Tibial nerve (tissue), 4 donors: ENCODE measurements around the gene MSI2. TPM values are rescaled to one million over a fixed set of nuclear protein-coding genes. Genes with fewer than 3 reads are reported as not detected.

Source experiments
- DNase-seq, 2 donors: peaks; one replicate each; pipeline ENCODE4 v3.0.0-alpha.2; 2019; ENCODE audit warnings: low spot score in 2 of 2
- H3K27ac ChIP-seq, 4 donors: fragments of 200-600 bp; sonication (generic) in 3 of 4; one replicate each; pipeline ENCODE4 v1.5.1; 2017 to 2019; ENCODE audit warnings: mild to moderate bottlenecking in 1 of 4
- H3K27me3 ChIP-seq, 2 donors: fragments of 200-600 bp; sonication (generic) in 1 of 2; one replicate each; pipeline versions ENCODE4 v1.5.1 to v1.6.0; 2017 to 2019
- H3K36me3 ChIP-seq, 3 donors: fragments of 200-600 bp; sonication (generic); one replicate each; pipeline ENCODE4 v1.5.1; 2018 to 2019
- H3K4me1 ChIP-seq, 4 donors: fragments of 200-600 bp; sonication (generic) in 3 of 4; one replicate each; pipeline ENCODE4 v1.5.1; 2017 to 2019
- H3K4me3 ChIP-seq, 4 donors: fragments of 200-600 bp; sonication (generic) in 3 of 4; one replicate each; pipeline ENCODE4 v1.5.1; 2017 to 2019; ENCODE audit warnings: mild to moderate bottlenecking in 1 of 4, moderate library complexity in 1 of 4
- H3K9me3 ChIP-seq, 4 donors: fragments of 200-600 bp; sonication (generic) in 3 of 4; one replicate each; pipeline ENCODE4 v1.5.1; 2017 to 2019
- EP300 ChIP-seq, 2 donors: sonication (generic); formaldehyde crosslinking; IDR thresholded peaks; one replicate each; pipeline ENCODE4 v1.6.1; 2017; ENCODE audit warnings: antibody characterized with exemption in 2 of 2, mild to moderate bottlenecking in 1 of 2
- POLR2A ChIP-seq, 2 donors: fragments of 450-650 bp; IDR thresholded peaks; one replicate each; pipeline ENCODE4 v1.6.1; 2017; ENCODE audit warnings: antibody characterized with exemption in 2 of 2, mild to moderate bottlenecking in 2 of 2, moderate library complexity in 2 of 2
- WGBS, 2 donors: methylation state at CpG; one replicate each; pipeline ENCODE4 v1.1.5; 2018; 5-methylcytosine and 5-hydroxymethylcytosine counted together
- total RNA-seq, 4 donors: library from RNA; depleted of rRNA; stranded (reverse); fragments of >200 nt; gene quantifications; one replicate each; pipeline ENCODE4 v1.1.0, GENCODE V29; 2016
- TF ChIP-seq, protein P1 (sequence below), 5 experiments: fragments of 200-600 bp in 3 of 5; fragments of 450-650 bp in 2 of 5; sonication (generic) in 3 of 5; IDR thresholded peaks; one replicate each; pipeline ENCODE4 v1.5.1; 2016 to 2019; ENCODE audit warnings: antibody characterized with exemption in 5 of 5, mild to moderate bottlenecking in 3 of 5, moderate library complexity in 2 of 5

Gene MSI2
- total RNA-seq, 4 donors from 2014 or later, result 11.5 to 18.3 (median 14.2) TPM

DNA sequence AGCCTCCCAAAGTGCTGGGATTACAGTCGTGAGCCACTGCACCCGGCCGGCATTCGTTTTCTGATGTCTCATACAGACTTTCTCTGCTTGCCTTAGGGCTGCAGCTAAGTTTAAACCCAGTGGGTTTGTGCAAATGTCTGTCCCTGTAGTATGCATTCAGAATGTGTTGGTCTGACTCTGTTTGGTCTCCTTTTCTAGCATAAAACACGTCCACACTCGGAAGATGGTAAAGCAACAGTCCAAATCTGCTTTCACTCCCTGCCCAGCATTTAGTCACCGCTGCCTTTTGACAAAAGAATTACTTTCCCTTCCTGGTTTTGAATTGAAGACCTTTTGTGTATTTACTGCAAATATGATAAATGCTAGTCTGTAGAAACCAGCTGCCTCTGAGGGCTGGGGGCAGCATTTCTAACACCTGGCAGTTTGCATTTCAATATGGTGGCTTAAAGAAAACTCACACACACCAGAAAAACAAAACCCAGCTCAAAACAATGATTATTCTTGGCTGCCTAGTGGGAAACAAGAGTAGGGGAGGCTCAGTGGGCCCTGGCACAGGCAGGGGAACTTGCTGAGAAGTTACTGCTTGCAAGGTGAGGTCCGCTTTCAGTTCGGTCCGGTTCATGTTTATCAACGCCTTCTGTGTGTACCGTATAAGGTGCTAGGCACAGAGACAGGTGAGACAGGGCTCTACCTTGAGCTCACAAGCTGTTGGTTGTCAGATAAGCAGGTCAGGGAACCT is 56.9 kb downstream of the MSI2 start:
- DNase-seq, result no peak
- Histone ChIP-seq H3K27me3 (no peaks in the 10 kb centered on the region), H3K4me3 (no peak overlapping the region), H3K4me1 (no peaks in the 10 kb centered on the region), H3K27ac (no peak overlapping the region), H3K9me3 (no peaks in the 10 kb centered on the region), H3K36me3 (no peaks in the 10 kb centered on the region)
- 80 to 86% methylated on average over 12 of the region's 12 CpGs for WGBS, 2 donors
- TF ChIP-seq, protein P1, sequence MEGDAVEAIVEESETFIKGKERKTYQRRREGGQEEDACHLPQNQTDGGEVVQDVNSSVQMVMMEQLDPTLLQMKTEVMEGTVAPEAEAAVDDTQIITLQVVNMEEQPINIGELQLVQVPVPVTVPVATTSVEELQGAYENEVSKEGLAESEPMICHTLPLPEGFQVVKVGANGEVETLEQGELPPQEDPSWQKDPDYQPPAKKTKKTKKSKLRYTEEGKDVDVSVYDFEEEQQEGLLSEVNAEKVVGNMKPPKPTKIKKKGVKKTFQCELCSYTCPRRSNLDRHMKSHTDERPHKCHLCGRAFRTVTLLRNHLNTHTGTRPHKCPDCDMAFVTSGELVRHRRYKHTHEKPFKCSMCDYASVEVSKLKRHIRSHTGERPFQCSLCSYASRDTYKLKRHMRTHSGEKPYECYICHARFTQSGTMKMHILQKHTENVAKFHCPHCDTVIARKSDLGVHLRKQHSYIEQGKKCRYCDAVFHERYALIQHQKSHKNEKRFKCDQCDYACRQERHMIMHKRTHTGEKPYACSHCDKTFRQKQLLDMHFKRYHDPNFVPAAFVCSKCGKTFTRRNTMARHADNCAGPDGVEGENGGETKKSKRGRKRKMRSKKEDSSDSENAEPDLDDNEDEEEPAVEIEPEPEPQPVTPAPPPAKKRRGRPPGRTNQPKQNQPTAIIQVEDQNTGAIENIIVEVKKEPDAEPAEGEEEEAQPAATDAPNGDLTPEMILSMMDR (IDR thresholded peaks at IDR 0.05), result no peak
- TF ChIP-seq EP300 (IDR thresholded peaks at IDR 0.05) (no peak), POLR2A (IDR thresholded peaks at IDR 0.05) (no peak)

DNA sequence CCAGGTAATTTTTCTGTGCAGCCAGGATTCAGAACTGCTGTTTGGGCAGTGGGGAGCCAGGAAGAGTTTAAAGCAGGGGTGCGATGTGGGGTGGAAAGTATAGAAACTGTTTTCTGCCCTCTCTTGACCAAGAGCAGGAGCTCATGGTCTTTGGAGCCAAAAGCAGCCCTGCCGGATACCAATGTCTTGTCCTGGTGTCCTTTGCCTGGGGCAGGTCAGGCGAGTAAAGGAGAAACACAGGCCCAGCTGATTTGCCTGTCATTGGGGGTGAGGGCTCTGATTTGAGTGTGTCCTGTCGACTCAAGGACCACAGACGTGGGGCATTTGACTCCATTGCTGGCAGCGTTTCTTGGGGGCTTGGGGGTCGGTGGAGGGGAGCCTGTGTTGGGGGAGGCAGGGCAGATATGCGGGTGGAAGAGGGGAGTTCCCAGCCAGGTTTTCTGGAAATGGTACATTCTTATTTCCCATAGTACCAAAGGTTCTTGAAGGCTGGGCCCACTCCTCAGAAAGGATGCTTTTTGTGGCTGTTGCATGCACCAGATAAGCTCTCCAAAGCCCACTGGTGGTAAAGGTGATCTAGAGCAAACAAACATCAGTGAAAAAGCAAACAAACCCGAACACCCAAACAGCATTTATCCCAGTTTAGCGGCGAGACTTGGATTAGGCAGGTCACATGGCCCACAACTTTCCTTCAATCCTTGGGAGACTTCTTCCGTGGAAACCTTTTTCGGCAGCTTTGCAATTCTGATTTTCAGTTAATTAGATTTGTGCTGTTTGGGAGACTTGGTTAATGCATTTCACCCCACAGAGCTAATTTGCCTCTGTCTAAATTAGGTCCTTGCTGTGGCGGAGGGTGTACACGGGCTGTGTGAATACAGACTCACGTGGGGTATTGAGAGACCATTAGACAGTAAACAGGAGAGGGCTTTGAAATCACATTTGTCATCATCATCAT is 59.0 kb downstream of the MSI2 start:
- Histone ChIP-seq H3K27me3 (no peaks in the 10 kb centered on the region), H3K4me3 (no peak overlapping the region), H3K27ac (no peak overlapping the region), H3K36me3 (no peaks in the 10 kb centered on the region), H3K4me1 (no peaks in the 10 kb centered on the region), H3K9me3 (no peaks in the 10 kb centered on the region)
- 91 to 93% methylated on average over 16 of the region's 16 CpGs for WGBS, 2 donors
- DNase-seq, result no peak
- TF ChIP-seq, protein P1 (IDR thresholded peaks at IDR 0.05), result no peak
- TF ChIP-seq EP300 (IDR thresholded peaks at IDR 0.05), result no peak

DNA sequence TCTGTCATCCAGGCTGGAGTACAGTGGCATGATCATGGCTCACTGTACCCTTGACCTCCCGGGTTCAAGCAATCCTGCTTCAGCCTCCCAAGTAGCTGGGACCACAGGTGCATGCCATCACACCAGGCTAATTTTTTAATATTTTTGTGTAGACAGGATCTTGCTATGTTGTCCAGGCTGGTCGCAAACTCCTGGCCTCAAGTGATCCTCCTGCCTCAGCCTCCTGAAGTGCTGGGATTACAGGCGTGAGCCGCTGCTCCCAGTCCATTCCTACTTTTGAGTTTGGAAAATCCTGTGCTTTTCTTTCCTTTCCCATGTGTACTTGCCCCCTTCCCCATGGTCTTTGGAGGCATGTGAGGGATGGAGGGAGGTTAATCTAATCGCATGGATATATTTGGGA is 60.0 kb downstream of the MSI2 start:
- DNase-seq, result no peak
- TF ChIP-seq POLR2A (IDR thresholded peaks at IDR 0.05) (no peak), EP300 (IDR thresholded peaks at IDR 0.05) (no peak)
- TF ChIP-seq, protein P1 (IDR thresholded peaks at IDR 0.05), result no peak
- Histone ChIP-seq H3K9me3 (no peaks in the 10 kb centered on the region), H3K36me3 (no peaks in the 10 kb centered on the region), H3K4me3 (no peak overlapping the region), H3K27me3 (no peaks in the 10 kb centered on the region), H3K4me1 (no peaks in the 10 kb centered on the region), H3K27ac (no peak overlapping the region)
- 94 to 99% methylated on average over 5 of the region's 5 CpGs for WGBS, 2 donors

DNA sequence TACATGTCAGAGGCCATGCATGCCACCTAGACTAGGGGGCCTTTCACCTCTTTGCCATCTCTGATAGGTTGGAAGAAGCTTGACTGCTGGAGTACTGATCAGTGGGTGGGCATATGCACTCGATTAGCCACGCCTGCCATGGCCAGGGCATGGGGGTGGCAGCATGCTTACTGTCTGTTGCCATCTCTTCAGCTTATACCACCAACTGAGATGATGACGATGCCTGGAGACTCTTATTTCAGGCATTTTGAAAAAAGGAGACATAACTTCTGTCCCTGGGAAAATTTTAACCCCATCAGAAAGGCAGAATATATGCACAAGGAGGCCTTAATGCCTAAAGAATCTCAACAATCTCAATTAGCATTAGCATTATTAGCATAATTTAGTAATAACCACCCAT is 60.8 kb downstream of the MSI2 start:
- no peaks in the 10 kb centered on the region for H3K4me1 ChIP-seq
- H3K9me3 ChIP-seq, result no peaks in the 10 kb centered on the region
- no peak overlapping the region for H3K4me3 ChIP-seq
- no peak for TF ChIP-seq POLR2A (IDR thresholded peaks at IDR 0.05)
- H3K27ac ChIP-seq, result no peak overlapping the region
- H3K27me3 ChIP-seq, result no peaks in the 10 kb centered on the region
- WGBS, 2 donors, result 91 to 93% methylated on average over 3 of the region's 3 CpGs
- H3K36me3 ChIP-seq, result no peaks in the 10 kb centered on the region
- DNase-seq, result no peak

DNA sequence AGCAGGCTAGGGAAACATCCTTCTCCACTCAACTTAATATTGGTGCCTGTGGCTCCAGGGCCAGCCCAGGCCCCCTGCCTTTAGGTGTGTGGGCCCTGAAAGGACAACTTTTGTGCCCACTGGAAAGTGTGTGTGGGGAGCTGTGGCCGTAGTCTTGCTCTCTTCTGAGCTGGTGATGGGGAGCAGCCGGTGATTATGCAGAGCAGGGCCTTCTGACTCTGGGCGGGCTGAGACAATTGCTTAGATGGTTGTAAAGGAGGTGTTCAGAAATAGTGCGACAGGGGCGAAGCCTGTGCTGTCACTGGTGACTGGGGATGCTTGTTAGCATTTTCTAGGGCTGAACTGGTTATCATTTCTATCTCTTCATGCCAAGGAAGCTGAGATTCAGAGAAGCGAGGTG is 62.6 kb downstream of the MSI2 start:
- 87 to 97% methylated on average over 6 of the region's 6 CpGs for WGBS, 2 donors
- H3K4me1 ChIP-seq, result no peaks in the 10 kb centered on the region
- H3K36me3 ChIP-seq, result no peaks in the 10 kb centered on the region

More for the DNA sequence above, 62.6 kb downstream of the MSI2 start:
- no peak overlapping the region for H3K27ac ChIP-seq
- H3K27me3 ChIP-seq, result no peaks in the 10 kb centered on the region
- H3K9me3 ChIP-seq, result no peaks in the 10 kb centered on the region
- DNase-seq, result no peak
- TF ChIP-seq, protein P1 (IDR thresholded peaks at IDR 0.05), result no peak
- no peak for TF ChIP-seq EP300 (IDR thresholded peaks at IDR 0.05)
- no peak for TF ChIP-seq POLR2A (IDR thresholded peaks at IDR 0.05)
- H3K4me3 ChIP-seq, result no peak overlapping the region
